ENCODE results near the gene TMEM132D.

The TMEM132D gene

DNA sequence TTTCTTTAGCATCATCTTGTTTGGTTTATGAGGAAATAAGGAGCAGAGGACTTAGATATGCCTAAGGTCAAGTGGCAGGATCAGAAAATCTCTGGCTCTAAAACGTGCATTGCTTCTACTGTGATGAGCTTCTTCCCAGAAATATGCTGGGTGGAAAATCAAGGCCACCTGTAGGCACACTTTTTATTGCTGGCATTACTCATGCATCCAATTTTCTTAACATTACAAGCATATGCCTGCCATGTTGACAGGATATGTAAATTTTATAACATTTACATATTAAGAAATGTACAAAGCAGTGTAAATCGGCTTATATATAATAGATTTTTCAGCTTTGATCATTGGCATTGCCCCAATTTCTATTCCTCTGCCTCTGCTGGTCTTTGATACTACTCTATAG lies 409.6 kb downstream of the TMEM132D start:
- no peak for DNase-seq (ENCODE audit: extremely low read depth, insufficient read length)
- TF ChIP-seq, protein P1, sequence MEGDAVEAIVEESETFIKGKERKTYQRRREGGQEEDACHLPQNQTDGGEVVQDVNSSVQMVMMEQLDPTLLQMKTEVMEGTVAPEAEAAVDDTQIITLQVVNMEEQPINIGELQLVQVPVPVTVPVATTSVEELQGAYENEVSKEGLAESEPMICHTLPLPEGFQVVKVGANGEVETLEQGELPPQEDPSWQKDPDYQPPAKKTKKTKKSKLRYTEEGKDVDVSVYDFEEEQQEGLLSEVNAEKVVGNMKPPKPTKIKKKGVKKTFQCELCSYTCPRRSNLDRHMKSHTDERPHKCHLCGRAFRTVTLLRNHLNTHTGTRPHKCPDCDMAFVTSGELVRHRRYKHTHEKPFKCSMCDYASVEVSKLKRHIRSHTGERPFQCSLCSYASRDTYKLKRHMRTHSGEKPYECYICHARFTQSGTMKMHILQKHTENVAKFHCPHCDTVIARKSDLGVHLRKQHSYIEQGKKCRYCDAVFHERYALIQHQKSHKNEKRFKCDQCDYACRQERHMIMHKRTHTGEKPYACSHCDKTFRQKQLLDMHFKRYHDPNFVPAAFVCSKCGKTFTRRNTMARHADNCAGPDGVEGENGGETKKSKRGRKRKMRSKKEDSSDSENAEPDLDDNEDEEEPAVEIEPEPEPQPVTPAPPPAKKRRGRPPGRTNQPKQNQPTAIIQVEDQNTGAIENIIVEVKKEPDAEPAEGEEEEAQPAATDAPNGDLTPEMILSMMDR (IDR thresholded peaks at IDR 0.05; ENCODE audit: insufficient read depth, low read length, poor library complexity, severe bottlenecking), result no peak

GRCh38 chr12:129489100-129489676 lies 414.6 kb downstream of the TMEM132D start:
- no peak for DNase-seq (ENCODE audit: extremely low read depth, insufficient read length)
- H3K36me3 ChIP-seq (ENCODE audit: control insufficient read depth, insufficient read depth, low read length), result no peaks in the 10 kb centered on the region
- H3K27me3 ChIP-seq (replicated peaks; ENCODE audit: control insufficient read depth, insufficient read depth, low read length), result no peaks in the 10 kb centered on the region
- TF ChIP-seq, protein P1 (IDR thresholded peaks at IDR 0.05; ENCODE audit: insufficient read depth, low read length, poor library complexity, severe bottlenecking), result no peak
- no peak overlapping the region for H3K4me3 ChIP-seq (replicated peaks; ENCODE audit: low read depth, low read length)

More for the DNA sequence above, 409.6 kb downstream of the TMEM132D start:
- H3K27me3 ChIP-seq (replicated peaks; ENCODE audit: control insufficient read depth, insufficient read depth, low read length), result no peaks in the 10 kb centered on the region
- no peaks in the 10 kb centered on the region for H3K36me3 ChIP-seq (ENCODE audit: control insufficient read depth, insufficient read depth, low read length)
- H3K4me3 ChIP-seq (replicated peaks; ENCODE audit: low read depth, low read length), result no peak overlapping the region

- no peaks in the 10 kb centered on the region for H3K36me3 ChIP-seq (ENCODE audit: control insufficient read depth, insufficient read depth, low read length)
- no peak for DNase-seq (ENCODE audit: extremely low read depth, insufficient read length)
- TF ChIP-seq, protein P1 (IDR thresholded peaks at IDR 0.05; ENCODE audit: insufficient read depth, low read length, poor library complexity, severe bottlenecking), result no peak
- no peaks in the 10 kb centered on the region for H3K27me3 ChIP-seq (replicated peaks; ENCODE audit: control insufficient read depth, insufficient read depth, low read length)
- H3K4me3 ChIP-seq (replicated peaks; ENCODE audit: low read depth, low read length), result no peak overlapping the region
Measured at GRCh38 chr12:129486931-129487330, 416.9 kb downstream of the TMEM132D start.

GRCh38 chr12:129483111-129483893 lies 420.5 kb downstream of the TMEM132D start:
- no peak for DNase-seq (ENCODE audit: extremely low read depth, insufficient read length)
- H3K36me3 ChIP-seq (ENCODE audit: control insufficient read depth, insufficient read depth, low read length), result no peaks in the 10 kb centered on the region

DNA sequence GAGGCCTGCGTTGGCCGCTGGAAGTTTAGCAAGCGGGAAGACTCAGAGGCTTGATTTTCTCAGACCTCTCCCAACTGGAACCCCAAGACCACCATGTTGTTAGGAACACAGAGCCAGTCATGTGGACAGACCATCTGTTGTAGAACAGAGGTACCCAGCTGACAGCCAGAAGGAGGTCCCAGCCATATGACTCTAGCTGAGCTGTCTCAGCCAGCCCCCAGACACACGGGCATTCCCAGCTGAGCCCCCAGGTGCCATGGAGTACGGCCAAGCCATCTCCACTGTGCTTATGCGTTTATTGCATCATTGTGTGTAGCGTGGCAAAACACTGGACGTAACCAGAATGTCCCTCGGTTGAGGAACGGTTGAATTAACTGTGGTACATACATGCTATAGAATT lies 421.9 kb downstream of the TMEM132D start:
- DNase-seq (ENCODE audit: extremely low read depth, insufficient read length), result no peak
- TF ChIP-seq, protein P1 (IDR thresholded peaks at IDR 0.05; ENCODE audit: insufficient read depth, low read length, poor library complexity, severe bottlenecking), result no peak

More at GRCh38 chr12:129483111-129483893, 420.5 kb downstream of the TMEM132D start:
- TF ChIP-seq, protein P1 (IDR thresholded peaks at IDR 0.05; ENCODE audit: insufficient read depth, low read length, poor library complexity, severe bottlenecking), result no peak
- Histone ChIP-seq H3K4me3 (replicated peaks; ENCODE audit: low read depth, low read length) (no peak overlapping the region), H3K27me3 (replicated peaks; ENCODE audit: control insufficient read depth, insufficient read depth, low read length) (no peaks in the 10 kb centered on the region)

More for the DNA sequence above, 421.9 kb downstream of the TMEM132D start:
- Histone ChIP-seq H3K36me3 (ENCODE audit: control insufficient read depth, insufficient read depth, low read length) (no peaks in the 10 kb centered on the region), H3K4me3 (replicated peaks; ENCODE audit: low read depth, low read length) (no peak overlapping the region), H3K27me3 (replicated peaks; ENCODE audit: control insufficient read depth, insufficient read depth, low read length) (no peaks in the 10 kb centered on the region)

All from GM06990 (cell line).